Measurements from ENCODE around the gene GRM5.

GRCh38 chr11:88464528-88464927, 601.3 kb downstream of the GRM5 start:
- no peak for TF ChIP-seq EZH2 (IDR thresholded peaks at IDR 0.05)
- TF ChIP-seq, protein P1, sequence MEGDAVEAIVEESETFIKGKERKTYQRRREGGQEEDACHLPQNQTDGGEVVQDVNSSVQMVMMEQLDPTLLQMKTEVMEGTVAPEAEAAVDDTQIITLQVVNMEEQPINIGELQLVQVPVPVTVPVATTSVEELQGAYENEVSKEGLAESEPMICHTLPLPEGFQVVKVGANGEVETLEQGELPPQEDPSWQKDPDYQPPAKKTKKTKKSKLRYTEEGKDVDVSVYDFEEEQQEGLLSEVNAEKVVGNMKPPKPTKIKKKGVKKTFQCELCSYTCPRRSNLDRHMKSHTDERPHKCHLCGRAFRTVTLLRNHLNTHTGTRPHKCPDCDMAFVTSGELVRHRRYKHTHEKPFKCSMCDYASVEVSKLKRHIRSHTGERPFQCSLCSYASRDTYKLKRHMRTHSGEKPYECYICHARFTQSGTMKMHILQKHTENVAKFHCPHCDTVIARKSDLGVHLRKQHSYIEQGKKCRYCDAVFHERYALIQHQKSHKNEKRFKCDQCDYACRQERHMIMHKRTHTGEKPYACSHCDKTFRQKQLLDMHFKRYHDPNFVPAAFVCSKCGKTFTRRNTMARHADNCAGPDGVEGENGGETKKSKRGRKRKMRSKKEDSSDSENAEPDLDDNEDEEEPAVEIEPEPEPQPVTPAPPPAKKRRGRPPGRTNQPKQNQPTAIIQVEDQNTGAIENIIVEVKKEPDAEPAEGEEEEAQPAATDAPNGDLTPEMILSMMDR (IDR thresholded peaks at IDR 0.05), result no peak

Measured in neural progenitor cell (in vitro differentiated cells).